HG03175 (cell line): ENCODE results near the gene UBR3.
"Not testable (repeated sequence)": the region's sequence is repeated elsewhere in the genome, so short reads cannot be mapped to it uniquely, and the experiment has no call there.

ENCODE experiments used
- ATAC-seq: cut with Tn5 transposase; IDR thresholded peaks from one replicate; pipeline ENCODE4 v1.9.1; 2021; ENCODE audit warnings: mild to moderate bottlenecking, moderate library complexity; ENCODE audit not compliant: unreplicated experiment

UBR3 gene

DNA sequence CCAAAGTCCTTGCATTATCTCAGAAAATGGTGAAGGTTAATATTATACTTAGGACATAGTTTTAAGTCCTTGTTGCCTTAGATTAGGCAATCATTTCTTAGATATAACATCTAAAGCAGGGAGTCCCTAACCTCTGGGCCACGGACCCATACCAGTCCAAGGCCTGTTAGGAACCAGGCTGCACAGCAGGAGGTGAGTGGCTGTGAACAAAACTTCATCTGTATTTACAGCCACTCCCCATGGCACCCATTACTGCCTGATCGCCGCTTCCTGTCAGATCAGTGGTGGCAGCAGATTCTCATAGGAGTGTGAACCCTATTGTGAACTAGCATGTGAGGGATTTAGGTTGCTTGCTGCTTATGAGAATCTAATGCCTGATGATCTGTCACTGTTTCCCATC, 264.2 kb downstream of the UBR3 start:
- no peak for ATAC-seq

DNA sequence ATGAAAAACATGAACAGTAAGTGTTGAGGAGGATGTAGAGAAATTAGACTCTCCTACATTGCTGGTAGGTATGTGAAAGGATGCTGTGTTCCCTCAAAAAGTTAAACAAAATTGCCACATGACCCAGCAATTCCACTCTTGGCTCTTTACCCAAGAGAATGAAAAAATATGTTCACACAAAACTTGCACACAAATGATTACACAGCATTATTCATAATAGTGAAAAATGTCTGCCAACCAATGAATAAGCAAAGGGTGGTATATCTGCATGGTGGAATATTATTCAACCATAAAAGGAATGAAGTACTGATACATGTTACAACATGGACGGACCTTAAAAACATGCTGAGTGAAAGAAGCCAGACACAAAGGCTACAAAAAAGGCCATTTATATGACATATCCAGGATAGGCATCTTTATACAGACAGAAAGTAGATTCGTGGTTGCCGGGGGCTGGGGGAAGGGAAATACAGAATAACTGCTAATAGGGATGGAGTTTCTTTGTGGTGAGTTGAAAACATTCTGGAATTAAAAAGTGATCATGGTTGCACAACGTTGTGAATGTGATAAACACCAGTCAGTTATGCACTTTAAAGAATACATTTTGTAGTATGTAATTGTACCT, 265.3 kb downstream of the UBR3 start:
- no peak for ATAC-seq

DNA sequence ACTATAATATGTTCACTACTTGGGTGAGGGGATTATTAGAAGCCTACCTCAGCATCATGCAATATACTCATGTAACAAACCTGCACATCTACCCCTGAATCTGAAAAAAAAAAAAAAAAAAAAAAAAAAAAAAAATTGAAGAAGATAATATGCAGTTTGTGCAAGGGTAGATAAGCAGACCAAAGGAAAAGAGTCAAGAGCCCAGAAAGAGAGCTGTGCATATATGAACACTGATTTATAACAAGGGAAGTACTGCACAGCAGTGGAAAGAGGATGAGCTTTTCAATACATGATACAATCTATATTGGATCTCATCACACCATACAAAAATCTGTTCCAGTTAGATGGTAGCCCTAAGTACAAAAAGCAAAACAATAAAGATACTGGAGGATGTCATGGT, 268.1 kb downstream of the UBR3 start:
- ATAC-seq: no peak

DNA sequence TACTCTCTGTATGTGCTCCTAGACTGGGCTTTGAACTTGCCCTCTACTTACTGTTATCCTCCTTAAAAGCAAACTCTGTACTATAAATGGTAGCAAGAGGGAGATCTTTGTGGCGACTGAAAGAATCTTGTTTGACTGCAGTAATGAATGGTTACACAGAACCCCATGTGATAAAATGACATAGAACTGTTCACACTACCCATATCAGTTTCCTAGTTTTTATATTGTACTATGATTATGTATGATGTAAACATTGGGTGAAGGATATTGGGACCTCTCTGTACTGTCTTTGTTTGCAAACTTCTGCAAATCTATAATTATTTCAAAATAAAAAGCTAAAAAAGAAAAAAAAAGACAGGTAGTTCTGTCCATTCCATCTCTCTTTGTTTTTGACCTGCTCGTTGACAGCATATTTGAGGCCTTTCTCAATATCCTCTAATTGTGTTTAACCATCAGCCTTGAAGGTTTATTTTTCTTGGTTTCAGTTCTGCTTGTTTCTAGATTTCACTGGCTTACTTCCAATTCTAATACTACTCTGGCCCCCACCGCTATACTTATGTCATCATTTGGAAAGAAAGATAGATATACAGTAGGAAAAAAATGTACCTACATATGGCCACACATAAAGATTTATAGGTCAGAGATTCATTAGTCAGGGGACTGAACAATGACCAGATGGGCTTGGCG, 271.5 kb downstream of the UBR3 start:
- peak; percentile 65 for ATAC-seq

DNA sequence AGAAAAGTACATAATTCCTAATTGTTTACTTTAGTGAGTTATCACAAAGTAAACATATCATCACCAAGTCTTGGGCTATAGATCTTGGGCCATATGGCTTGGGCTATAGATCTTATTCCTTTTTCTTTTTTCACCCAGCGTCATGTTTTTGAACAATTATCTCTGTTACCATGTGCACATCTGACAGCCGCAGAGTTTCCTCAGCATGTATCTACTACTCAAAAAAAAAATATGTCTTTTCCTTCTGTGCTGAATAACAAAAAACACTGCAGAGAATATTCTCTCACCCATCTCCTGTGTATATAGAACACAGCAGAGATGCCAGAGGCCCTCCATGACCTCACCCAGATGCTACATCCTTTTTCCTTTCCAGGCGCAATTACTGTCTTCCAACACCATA, 274.5 kb downstream of the UBR3 start:
- no peak for ATAC-seq

DNA sequence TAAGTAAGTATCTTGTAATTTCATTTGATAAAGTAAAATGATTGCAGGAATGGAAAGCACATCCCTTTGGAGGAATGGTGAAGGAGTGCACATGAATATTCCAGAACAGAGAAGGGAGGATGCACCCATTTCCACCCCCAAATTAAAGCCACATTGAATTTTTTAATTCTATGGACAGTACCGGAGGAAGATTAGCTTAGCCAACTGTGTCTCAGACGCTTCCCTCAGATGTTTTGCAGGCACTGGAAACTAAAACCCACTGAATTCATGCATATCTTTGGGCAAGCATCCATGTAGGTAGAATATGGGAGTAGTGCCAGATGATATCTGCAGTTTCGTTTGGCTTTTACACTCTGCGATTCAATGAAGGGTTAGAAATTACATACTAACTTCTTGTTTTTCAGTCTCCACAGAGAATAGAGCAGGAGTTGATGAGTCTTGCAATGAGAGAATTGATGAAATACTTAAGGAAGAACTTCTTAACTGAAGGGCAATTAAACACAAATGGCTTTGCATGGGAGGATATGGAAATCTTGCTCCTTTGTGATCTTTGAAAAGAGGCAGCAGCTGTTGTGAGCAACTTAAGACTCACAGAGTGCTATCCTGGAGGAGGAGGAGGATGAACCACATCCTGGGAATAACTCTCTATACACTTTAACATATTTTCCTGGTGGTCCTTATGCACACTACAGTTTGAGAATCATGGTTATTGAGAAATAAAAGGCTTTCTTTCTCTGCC, 279.0 kb downstream of the UBR3 start:
- ATAC-seq: no peak

DNA sequence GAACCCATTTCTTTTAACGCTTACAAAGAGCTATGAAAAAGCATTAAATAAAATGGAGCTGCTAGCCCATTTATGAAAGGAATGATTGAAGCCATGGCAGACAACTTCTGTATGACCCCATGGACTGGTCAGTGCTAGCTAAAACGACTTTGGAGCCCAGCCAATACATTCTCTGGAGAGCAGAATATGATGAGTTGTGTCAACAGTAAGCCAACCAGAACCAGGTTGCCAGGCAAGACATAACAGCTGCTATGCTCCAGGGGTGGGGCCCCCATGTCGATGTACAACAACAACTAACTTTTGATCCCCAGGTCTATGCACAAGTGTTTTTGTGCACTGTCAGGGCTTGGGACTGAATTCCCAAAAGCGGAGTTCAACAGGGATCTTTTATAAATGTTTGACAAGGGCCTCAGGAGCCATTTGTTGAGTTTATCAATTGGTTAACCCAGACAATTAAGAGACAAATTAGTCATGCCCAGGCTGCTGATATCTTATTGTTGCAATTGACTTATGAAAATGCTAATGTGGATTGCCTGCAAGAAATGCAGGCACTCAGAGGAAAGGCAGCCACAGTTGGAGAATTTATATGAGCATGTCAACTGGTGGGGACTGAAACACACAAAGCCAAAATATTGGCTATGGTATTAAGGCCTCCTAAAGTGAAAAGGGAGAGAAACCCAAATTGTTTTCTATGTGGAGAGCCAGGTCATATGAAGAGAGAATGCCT, 286.1 kb downstream of the UBR3 start:
- no peak for ATAC-seq

DNA sequence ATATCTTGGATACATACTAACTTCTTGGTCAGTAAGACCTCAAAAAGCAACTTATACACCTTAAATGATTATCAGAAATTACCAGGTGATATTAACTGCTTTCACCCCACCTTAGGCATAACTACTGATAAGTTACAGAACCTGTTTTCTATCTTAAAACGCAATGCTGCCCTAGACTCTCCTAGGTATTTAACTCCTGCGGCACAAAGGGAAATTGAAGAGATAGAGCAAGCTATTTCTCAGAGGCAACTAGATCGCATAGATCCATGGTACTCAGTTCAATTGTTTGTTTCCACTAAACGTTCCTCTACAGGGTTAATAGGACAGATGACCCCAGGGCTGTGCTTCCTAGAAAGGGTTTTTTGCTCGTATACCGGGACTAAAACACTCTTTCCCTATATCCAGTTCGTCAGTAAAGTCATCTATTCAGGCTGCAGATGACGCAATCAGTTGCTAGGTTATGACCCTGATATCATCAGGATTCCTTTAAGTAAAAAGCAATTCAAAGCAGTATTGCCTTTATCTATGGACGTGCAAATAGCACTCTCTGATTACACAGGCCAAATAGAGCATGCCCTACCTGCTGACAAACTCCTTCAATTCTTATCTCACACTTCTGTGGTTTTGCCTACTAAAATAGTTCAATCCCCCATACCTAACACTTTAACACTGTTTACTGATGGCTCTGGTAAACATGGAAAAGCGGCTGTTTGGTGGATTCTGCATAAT, 288.4 kb downstream of the UBR3 start:
- ATAC-seq: no peak

DNA sequence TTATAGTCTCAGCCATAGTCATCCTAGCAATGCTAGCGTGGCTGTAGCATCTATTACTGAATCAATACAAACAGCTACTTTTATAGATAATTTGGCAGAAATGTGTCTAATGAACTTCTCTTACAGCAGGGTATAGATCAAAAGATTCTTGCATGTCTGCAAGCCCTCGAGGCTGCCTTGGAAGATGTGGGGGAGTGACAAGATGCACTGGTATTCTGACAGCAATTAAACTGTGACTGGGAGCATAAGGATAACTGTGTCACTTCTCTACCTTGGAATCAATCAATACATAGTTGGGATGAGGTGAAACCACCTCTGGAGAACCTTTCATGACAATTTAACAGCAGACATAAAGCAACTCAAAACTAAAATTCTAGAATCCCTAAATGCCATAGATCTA, 291.4 kb downstream of the UBR3 start:
- ATAC-seq: no peak

DNA sequence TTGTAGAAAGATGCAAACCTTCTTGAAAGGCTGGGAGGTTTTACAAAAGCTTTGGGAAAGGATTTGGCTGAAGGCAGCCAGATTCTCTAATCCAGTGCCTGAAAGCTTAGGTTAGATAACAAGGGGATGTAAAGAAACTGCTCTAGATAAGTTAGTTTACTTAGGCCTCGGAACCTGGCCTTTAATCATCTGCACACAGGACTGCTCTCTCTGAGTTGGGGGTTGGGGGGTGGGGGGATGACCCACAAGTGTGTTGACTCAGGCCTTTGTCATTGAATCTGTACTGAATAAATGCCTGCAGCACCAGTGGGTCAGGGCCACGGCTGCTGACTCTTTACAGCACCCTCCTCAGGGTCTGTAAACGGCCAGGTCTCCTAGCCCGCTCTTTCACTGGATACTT, 292.1 kb downstream of the UBR3 start:
- not testable (repeated sequence) for ATAC-seq

DNA sequence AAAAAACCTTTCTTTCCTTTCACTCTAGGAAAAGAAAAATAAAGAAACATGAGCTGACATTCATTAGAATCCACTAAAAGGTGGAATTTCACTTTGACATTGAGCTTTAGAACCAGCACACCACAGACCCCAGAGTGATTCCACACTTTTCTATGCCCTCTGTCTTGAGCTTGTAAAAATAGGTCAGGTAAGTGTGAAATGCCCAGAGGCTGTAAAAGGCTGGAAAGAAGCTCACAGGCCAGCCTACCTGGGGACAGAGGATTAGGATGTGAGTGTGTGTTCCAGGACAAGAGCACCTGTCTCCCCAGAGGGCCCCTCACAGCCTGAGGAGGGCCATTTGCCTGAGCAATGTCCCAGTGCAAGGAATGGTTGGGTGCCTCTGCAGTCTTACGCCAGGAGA, 294.4 kb downstream of the UBR3 start:
- no peak for ATAC-seq

DNA sequence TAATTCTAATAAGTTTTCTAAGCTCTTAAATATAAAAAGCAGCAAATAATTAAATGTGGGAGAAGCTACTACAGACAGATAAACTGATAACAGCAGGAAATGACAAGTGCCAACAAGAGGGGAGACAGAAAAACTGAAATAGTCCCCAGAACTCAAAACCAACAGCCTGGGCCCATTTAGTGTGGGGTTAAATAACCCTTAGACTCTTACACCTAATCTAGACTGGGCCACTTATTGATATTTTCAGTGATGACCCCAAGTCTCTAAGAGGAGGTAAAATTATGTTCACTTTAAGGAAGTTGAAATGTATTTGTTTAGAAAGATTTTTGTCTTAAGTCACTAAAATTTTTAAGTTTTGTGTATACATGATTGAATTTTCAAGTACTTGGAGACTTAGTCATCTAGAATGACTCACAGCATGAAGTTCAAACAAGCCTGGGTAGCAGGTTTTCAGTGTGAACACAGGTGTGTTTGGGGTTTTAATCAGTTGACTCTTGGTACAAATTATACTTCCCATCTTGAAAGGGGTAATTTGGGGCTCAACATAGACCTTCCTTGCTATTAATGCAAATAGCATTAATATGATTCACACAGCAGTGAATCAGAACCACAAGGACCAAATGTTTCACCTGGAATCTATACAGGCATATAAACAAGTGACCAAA, 295.8 kb downstream of the UBR3 start:
- ATAC-seq: no peak

DNA sequence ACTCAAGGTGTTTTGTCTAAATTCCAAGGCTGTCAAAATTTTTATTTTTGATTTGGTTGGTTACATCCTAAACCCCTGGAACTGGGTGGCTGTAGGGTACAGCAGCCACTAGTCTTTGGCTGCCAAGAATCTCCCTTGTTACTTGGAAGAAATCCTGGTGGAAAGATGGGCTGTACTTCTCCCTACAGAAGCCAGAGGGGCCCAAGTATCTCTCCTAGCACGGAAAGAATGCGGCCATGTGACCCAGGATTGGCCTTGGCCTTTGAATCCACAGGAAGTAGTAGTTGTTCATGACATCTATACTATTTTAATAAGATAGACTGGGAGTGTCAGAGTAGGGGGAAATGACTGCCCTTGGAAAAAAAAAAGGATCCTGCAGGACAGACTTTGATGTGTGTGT, 296.3 kb downstream of the UBR3 start:
- ATAC-seq: no peak

DNA sequence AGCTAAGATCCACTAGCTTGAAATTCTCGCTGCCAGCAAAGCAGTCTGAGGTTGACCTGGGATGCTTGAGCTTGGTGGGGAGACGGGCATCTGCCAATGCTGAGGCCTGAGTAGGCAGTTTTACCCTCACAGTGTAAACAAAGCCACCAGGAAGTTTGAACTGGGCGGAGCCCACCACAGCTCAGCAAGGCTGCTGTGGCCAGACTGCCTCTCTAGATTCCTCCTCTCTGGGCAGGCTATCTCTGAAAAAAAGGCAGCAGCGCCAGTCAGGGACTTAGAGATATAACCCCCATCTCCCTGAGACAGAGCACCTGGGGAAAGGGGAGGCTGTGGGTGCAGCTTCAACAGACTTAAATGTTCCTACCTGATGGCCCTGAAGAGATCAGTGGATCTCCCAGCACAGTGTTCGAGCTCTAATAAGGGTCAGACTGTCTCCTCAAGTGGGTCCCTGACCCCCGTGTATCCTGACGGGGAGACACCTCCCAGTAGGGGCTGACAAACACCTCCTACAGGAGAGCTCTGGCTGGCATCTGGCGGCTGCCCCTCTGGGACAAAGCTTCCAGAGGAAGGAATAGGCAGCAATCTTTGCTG, 299.0 kb downstream of the UBR3 start:
- ATAC-seq: not testable (repeated sequence)
